Left lobe of liver (tissue), 2 donors: ENCODE data around the gene EPSTI1. TPM values are rescaled to one million over a fixed set of nuclear protein-coding genes. Genes with fewer than 3 reads are reported as not detected.
"Not testable (repeated sequence)": the region's sequence is repeated elsewhere in the genome, so short reads cannot be mapped to it uniquely, and the experiment has no call there.

Source experiments
- ATAC-seq: fragments of 200-7000 bp; cut with Tn5 transposase; one replicate; pipeline ENCODE4 v1.9.1; 2020; ENCODE audit warnings: mild to moderate bottlenecking, moderate library complexity
- DNase-seq: peaks from one replicate; pipeline ENCODE4 v3.0.0-alpha.2; 2020; ENCODE audit warnings: low spot score
- total RNA-seq: library from RNA; stranded (reverse); gene quantifications from one replicate; pipeline ENCODE4 v1.2.1, GENCODE V29; 2021
- donor health status: DM: no; HTN: no; CAD: no; lungs with moderate emphysema.
- donor health status: DM: no; HTN: yes; CAD: no.

Gene EPSTI1
- total RNA-seq, 1 donor from 2014 or later, result 2.1 TPM

GRCh38 chr13:43006893-43007631, 15.0 kb upstream of the EPSTI1 start:
- ATAC-seq, result no peak

DNA sequence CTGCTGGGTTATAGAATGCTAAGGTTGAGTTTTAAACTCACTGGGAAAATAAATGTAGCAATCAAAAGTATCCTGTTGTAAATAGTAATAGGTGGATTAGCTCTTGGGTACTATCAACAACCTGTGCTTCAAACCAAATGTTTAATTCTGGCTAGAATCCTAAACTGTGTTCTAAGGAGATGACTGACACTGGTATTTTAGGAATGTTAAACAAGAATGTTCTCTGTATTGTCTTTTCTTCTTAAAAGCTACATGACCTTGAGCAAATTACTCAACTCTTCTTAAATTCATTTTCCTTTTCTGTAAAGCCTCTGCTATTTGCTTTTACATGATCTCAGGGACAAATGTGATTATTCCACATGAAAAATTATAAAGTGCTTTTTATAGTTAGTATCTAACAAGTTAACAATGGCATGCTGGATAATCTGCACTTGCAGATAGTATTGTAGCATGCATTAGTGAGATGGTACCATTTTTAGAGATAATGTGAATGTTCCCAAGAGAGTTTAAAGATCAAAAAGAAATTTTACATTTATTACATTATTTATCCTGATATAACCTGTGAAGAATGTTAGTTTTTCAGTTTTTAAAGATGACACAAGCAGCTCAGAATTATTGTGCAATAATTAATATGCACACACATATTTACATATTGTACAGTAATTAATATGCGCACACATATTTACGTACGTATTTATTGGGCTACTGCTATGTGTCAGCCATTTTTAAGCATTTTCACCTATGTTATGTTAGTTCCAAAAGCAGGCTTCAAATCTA, 13.6 kb upstream of the EPSTI1 start:
- no peak for DNase-seq
- no peak for ATAC-seq

More at GRCh38 chr13:43006893-43007631, 15.0 kb upstream of the EPSTI1 start:
- DNase-seq, result no peak

DNA sequence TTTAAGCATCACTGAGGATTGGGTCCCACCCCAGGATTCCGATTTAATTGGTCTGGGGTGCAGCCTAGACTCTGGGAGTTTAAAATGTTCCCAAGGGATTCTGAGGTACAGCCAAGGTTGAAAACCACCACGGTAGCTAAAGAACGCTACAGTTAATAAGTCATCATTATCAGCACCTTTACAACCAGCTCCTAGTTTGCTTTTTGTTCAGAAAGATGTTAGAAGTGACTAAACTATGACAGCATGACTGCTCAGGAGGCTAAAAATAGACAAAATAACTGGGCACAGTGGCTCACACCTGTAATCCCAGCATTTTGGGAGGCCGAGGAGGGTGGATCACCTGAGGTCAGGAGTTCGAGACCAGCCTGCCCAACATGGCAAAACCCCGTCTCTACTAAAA, 11.7 kb upstream of the EPSTI1 start:
- ATAC-seq, result no peak
- no peak for DNase-seq

- ATAC-seq, result no peak
Measured at GRCh38 chr13:43003010-43003409, 11.0 kb upstream of the EPSTI1 start.

DNA sequence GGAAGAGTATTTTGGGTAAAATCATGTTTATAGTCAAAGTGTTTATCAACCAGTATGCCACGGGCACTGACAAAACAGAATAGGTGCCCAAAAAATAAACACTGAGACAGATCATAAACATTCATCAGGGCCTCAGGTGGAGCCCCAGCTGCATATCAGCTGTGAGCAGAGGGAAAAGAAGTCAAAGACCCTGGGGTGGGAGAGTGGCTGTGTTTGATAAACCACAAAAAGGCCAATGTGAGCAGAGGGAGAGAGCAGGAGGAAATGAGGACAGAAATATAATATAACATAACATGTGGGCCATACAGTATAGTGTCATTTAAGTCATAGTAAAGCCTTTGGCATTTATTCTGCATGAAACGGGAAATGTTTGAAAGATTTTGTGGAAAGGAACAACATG, 10.0 kb upstream of the EPSTI1 start:
- ATAC-seq, result no peak

More at GRCh38 chr13:43003010-43003409, 11.0 kb upstream of the EPSTI1 start:
- DNase-seq, result no peak

DNA sequence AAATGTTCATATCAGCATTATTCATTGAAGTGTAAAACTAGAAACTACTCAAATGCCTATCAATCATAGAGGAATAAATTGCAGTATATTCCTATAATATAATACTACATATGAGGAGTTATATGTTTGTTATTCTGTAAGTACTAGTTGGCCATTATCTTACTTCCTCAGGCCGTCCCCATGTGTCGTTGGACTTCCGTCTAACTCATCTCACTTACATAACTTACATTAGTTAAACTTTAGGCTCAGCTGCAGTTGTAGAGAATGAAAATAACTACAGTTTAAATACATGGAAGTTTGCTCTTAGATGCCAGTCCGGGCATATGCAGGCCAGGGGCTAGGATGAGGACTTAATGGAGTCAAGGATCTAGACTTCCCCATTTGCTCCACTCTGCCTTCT, 8.6 kb upstream of the EPSTI1 start:
- DNase-seq, result no peak
- no peak for ATAC-seq

More for the DNA sequence above, 10.0 kb upstream of the EPSTI1 start:
- DNase-seq, result no peak

GRCh38 chr13:42999491-42999890, 7.5 kb upstream of the EPSTI1 start:
- ATAC-seq (no peak), DNase-seq (no peak)

DNA sequence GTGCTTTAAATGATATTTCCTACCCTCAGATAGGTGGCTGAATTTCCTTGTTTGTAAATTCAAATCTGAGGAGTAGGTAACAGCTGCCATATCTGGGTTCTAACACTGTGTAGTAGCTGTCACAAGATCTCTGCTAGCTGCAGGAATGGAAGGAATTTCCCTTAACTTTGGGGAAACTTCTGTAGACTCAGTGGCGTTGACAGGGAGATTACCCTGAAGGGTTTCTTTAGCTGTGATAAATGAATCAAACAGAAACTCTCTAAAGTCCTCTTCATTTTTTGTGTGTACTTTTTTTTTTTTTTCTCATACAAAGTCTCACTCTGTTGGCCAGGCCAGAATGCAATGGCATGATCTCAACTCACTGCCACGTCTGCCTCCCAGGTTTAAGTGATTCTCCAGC, 5.3 kb upstream of the EPSTI1 start:
- ATAC-seq (no peak), DNase-seq (no peak)

DNA sequence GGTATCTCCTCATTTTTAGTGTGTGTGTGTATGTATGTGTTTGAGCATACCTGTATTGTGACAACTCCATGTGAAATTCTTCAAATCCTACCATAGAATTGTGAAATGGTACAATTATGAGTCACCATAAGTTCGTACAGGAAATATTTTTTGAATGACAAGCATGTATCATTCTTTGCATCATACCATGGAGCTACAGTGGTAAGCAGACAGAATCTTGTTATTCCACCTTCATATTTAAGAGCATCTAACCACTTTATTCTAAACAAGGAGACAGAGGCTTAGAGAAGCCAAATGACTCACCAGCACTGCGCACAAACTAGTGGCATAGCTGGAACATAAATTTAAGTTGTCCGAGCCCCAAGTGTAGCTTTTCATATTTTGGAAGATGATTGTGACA, 4.5 kb upstream of the EPSTI1 start:
- no peak for ATAC-seq

GRCh38 chr13:42994878-42995277, 2.8 kb upstream of the EPSTI1 start:
- ATAC-seq (no peak), DNase-seq (no peak)

More for the DNA sequence above, 4.5 kb upstream of the EPSTI1 start:
- no peak for DNase-seq

DNA sequence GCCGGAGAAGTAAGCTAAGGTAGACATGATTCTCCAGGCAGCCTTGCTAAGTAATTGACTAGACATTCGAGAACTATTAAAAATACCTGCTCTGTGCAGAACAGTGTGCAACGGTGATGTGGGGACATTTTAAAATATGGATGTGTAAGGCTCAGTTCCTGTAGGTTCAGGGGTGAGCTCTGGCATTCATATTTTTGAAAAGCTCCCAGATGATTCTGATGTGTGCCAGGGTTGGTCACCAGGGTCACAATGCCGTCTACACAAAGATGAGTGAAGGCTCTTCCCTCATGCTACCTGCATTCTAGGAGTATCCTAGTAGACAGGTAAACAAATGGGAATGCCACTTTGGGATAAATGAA, 702 bp upstream of the EPSTI1 start:
- no peak for ATAC-seq

DNA sequence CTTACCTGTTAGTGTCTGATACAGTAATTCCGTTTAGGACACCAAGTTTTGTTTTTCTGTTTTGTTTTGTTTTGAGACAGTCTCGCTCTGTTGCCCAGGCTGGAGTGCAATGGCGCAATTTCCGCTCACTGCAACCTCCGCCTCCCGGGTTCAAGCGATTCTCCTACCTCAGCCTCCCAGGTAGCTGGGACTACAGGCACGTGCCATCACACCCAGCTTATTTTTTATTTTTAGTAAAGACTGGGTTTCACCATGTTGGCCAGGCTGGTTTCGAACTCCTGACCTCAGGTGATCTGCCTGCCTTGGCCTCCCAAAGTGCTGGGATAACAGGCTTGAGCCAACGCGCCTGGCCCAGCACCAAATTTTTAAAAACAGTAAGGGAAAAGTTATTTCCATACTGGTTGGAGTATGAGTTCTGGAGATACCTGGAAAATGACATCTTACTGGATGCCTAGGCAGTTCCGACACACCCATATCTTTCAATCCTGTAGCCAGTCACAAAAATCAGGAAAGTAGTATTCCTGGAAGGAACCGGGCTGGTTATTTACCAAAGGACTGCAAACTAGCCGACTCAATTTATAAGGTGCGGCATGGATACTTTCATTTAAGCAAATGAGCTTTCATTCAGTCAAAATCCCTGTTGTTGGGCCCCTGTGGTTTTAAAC, 676 bp downstream of the EPSTI1 start:
- ATAC-seq, result peak; percentile 30
- DNase-seq, result not testable (repeated sequence)

More for the DNA sequence above, 702 bp upstream of the EPSTI1 start:
- DNase-seq, result no peak

DNA sequence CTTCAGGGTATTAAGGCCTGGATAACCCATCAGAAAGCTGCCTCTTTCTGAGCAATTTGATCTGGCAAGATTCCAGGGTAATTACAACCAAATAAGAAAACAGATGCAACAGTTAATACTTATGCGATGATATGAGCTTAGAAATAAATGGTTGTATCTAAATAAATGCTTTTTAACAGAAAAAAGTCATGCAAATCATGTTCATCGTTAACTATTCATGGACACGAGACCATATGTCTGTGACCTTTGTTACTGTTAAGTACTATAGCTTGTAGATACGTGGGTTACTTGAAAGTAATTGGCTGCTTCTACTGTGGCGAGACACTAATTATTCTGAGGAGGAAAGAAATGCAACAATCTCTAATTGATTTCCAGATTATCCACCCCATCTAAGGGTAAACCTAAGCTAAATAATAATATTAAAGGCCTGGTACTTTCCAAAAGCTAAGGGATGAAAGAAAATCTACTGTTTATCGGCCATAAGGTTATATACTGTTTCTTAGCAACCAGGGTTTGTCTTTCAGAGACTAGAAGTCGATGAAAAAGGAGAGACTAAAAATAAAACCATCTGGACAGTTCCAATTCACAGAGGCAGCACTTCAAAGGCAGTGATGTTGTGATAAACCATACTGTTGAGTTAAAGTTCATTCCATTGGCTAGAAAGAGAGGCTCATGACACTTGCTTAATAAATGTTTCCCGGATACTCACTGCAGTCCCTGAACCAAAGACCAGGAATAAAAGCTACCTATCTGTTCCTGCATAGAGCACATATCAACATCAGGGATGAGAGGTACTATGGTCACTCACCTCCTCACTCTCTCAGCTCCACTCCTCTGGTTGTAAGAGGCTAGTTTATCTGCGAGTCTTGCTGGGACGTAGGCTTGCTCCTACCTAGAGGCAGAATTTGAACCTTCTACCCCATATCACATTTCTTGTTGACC, 1.5 kb downstream of the EPSTI1 start:
- DNase-seq (no peak), ATAC-seq (no peak)

DNA sequence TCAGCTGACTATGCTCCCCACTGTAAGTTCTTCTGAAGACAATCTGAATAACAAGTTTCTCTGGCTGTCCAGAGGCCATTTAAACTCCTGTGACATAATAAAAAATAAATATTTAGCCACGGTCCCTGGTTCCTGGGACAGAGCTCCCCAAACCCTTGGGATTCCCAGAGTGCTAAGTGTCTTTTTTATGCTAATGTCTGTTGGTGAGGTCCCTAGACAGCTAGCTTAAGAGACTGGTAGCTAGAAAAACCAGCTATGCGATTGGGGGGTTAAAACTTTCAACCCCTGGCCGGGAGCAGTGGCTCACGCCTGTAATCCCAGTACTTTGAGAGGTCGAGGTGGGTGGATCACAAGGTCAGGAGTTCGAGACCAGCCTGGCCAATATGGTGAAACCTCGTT, 5.9 kb downstream of the EPSTI1 start:
- ATAC-seq (no peak), DNase-seq (no peak)

DNA sequence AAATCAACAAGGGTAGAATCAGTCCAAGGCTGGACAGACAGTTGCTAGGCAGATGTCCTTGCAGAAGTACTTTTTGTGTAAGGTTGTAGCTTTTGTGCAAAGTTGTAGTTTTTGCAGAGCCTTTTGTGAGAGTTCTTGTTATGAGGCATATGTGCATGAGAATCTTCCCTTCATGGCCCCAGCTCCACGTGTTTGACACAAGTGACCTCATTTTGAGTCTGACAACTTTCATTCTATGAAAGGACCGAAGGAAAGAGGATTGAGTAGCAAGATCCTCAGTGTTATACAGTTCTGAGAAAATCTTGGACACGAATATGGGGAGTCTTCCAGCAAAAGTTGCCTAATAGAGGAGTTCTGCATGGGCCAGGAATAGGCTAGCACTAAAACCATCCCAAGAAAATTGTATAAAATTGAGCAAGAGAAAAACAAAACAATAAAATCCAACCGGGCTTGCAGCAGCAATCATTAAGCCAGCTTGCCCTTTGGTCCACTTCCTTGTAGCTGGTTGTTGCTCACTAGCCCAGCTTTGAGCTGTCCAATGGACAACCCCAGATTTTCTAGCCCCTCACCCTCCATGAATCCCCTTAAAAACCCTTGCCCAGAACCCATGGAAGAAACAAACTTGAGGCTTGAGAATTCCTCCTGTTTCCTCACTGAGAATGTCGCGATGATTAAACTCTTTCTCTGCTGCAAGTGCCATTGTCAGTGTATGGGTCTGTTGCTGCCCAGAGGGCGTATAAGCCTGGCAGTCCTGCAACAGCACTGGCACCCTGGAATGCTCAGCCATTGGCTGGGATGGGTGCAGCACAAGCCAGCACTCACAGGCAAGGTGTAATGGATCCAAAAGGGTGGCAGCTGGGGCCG, 6.5 kb downstream of the EPSTI1 start:
- DNase-seq, result peak; percentile 80
- peak; percentile 97 for ATAC-seq

- DNase-seq, result no peak
- no peak for ATAC-seq
Measured at GRCh38 chr13:42984691-42985090, 7.3 kb downstream of the EPSTI1 start.

DNA sequence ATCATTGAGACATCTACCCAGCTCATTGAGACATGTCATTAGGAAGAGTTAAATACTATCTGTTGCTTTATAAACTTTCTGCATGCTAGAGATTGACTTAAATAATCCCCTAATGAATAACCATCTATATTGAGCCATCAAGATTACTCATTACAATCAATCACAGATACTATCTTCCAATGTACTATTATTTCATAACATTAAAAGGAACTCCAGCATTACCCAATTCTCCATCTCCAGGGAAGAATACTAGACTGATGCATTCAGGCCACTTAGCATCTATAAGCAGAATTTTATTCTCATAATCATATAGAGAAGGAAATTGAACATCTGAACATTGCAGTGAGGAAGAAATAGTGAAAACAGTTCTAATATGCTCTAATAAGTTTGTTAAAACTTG, 8.0 kb downstream of the EPSTI1 start:
- ATAC-seq, result no peak
- DNase-seq, result no peak

GRCh38 chr13:42981853-42982252, 10.2 kb downstream of the EPSTI1 start:
- ATAC-seq, result no peak
- no peak for DNase-seq

- DNase-seq (no peak), ATAC-seq (no peak)
Measured at GRCh38 chr13:42981317-42981716, 10.7 kb downstream of the EPSTI1 start.

DNA sequence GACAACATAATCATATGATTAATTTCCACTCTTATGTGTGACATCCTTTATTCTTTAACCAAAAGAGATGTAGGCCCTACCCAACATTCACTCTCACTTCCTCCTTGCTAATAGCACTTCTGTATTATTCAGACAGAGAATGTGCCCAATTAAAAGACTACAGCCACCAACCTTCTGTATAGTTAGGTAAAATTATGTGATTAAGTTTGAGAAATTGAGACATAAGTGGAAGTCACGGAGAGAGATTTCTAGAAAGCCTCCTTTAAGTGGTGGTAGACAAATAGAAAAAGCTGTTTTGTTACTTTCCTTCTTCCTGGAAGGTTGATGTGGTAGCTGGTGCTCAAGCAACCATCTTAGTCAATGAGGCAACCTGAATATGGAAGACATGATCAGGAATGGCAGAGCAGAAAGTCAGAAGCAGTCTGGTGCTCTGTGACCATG, 14.8 kb downstream of the EPSTI1 start:
- ATAC-seq, result no peak

More for the DNA sequence above, 14.8 kb downstream of the EPSTI1 start:
- no peak for DNase-seq
